ENCODE data around the gene GP5. TPM values are rescaled to one million over a fixed set of nuclear protein-coding genes. Genes with fewer than 3 reads are reported as not detected.

The GP5 gene
- total RNA-seq, 2 donors from 2014 or later, result 0.14 TPM; not detected in 1

DNA sequence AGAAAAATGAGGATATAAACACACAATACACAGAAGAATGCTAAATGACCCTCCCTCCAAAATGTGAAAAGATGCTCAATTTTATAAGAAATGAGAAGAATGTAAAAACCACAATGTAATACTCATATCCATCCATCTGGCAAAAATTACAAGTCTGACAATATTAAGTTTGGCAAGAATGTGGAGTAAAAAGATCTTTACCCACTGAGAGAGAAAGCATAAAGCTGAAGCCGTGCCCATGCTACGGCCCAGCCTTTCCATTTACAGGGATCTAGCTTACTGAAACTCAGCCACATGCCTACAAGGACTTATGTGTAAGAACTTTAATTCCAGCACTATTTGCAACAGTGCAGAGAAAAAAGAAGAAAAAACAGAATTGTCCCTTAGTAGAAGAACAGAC lies 44.8 kb upstream of the GP5 start:
- TF ChIP-seq CTCF (IDR thresholded peaks at IDR 0.05), result no peak
- Histone ChIP-seq H3K9me3 (no peaks in the 10 kb centered on the region), H3K36me3 (peaks cover 25% of the 10 kb centered on the region), H3K27ac (no peak overlapping the region), H3K4me3 (no peak overlapping the region), H3K27me3 (replicated peaks; ENCODE audit: insufficient read depth) (no peaks in the 10 kb centered on the region), H3K4me1 (ENCODE audit: control insufficient read depth in 1 of 2, low read depth in 2 of 2) (no peaks in the 10 kb centered on the region)
- DNase-seq (ENCODE audit: low spot score), result no peak
- ATAC-seq (ENCODE audit: insufficient number of reproducible peaks, low FRiP score, low read depth), result no peak

GRCh38 chr3:194440756-194441155 lies 41.7 kb upstream of the GP5 start:
- no peak for TF ChIP-seq CTCF (IDR thresholded peaks at IDR 0.05)
- no peaks in the 10 kb centered on the region for H3K27me3 ChIP-seq (replicated peaks; ENCODE audit: insufficient read depth)
- H3K4me3 ChIP-seq, result no peak overlapping the region
- no peak overlapping the region for H3K27ac ChIP-seq
- H3K9me3 ChIP-seq, result no peaks in the 10 kb centered on the region
- H3K4me1 ChIP-seq (ENCODE audit: control insufficient read depth in 1 of 2, low read depth in 2 of 2), result no peaks in the 10 kb centered on the region
- ATAC-seq (ENCODE audit: insufficient number of reproducible peaks, low FRiP score, low read depth) (no peak), DNase-seq (ENCODE audit: low spot score) (no peak)
- peaks cover 17% of the 10 kb centered on the region for H3K36me3 ChIP-seq

DNA sequence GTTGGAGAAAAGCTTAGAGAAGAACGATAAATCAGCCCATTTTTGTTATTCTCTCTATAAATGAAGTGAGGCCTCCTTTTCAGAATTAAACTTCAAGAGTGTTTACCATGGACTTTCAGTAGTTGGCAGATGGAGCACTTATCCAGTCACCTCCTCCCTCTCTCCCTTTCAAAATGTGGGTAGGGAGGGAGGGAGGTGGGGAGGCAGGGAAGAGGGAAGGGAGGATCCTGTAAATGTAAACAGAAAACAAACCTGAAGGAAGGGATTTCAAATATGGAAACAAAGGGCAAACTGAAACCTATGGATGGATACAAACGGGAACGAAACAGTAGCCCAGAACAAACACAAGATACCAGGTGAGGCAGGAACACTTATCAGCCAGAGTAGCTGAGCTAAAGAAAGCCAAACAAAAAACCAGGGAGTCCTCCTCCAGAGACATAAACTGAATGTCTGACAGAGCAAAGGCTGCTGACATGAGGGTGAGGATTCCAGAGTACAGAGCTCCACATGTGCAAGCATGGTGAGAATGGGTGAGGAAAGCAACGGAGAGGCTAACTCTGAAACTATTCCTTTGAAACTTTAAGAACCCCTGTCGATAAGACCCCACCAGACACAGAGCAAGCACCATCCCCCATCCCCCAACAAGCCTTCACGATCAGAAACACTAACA lies 41.0 kb upstream of the GP5 start:
- Histone ChIP-seq H3K9me3 (no peaks in the 10 kb centered on the region), H3K27ac (no peak overlapping the region), H3K4me3 (no peak overlapping the region), H3K27me3 (replicated peaks; ENCODE audit: insufficient read depth) (no peaks in the 10 kb centered on the region), H3K4me1 (ENCODE audit: control insufficient read depth in 1 of 2, low read depth in 2 of 2) (no peaks in the 10 kb centered on the region), H3K36me3 (peaks cover 24% of the 10 kb centered on the region)
- TF ChIP-seq CTCF (IDR thresholded peaks at IDR 0.05), result no peak
- DNase-seq (ENCODE audit: low spot score) (no peak), ATAC-seq (ENCODE audit: insufficient number of reproducible peaks, low FRiP score, low read depth) (no peak)

- no peak for DNase-seq (ENCODE audit: low spot score)
- Histone ChIP-seq H3K27me3 (replicated peaks; ENCODE audit: insufficient read depth) (no peaks in the 10 kb centered on the region), H3K9me3 (no peaks in the 10 kb centered on the region), H3K4me1 (ENCODE audit: control insufficient read depth in 1 of 2, low read depth in 2 of 2) (no peaks in the 10 kb centered on the region), H3K4me3 (no peak overlapping the region), H3K36me3 (peaks cover 38% of the 10 kb centered on the region), H3K27ac (no peak overlapping the region)
- no peak for TF ChIP-seq CTCF (IDR thresholded peaks at IDR 0.05)
- ATAC-seq (ENCODE audit: insufficient number of reproducible peaks, low FRiP score, low read depth), result no peak
Measured at GRCh38 chr3:194434503-194434902, 35.4 kb upstream of the GP5 start.

- no peaks in the 10 kb centered on the region for H3K4me1 ChIP-seq (ENCODE audit: control insufficient read depth in 1 of 2, low read depth in 2 of 2)
- no peaks in the 10 kb centered on the region for H3K27me3 ChIP-seq (replicated peaks; ENCODE audit: insufficient read depth)
- ATAC-seq (ENCODE audit: insufficient number of reproducible peaks, low FRiP score, low read depth), result no peak
- no peak for DNase-seq (ENCODE audit: low spot score)
- H3K36me3 ChIP-seq, result peaks cover 44% of the 10 kb centered on the region
- no peak overlapping the region for H3K4me3 ChIP-seq
- no peak for TF ChIP-seq CTCF (IDR thresholded peaks at IDR 0.05)
- no peaks in the 10 kb centered on the region for H3K9me3 ChIP-seq
- no peak overlapping the region for H3K27ac ChIP-seq
Measured at GRCh38 chr3:194431554-194431953, 32.5 kb upstream of the GP5 start.

All from thoracic aorta (tissue), 2 donors.